Right lobe of liver (tissue), 6 donors: Measurements from ENCODE around the gene KCNQ5. TPM values are rescaled to one million over a fixed set of nuclear protein-coding genes. Genes with fewer than 3 reads are reported as not detected.

Source experiments
- ATAC-seq, 4 donors: fragments of 200-7000 bp; cut with Tn5 transposase; one replicate each; pipeline ENCODE4 v1.9.1; 2020; ENCODE audit warnings: mild to moderate bottlenecking in 4 of 4, moderate library complexity in 4 of 4
- DNase-seq, 3 donors: peaks; one replicate each; pipeline ENCODE4 v3.0.0-alpha.2; 2020
- H3K27ac ChIP-seq, 3 donors: fragments of 200-600 bp; one replicate each; pipeline ENCODE4 v1.8.0; 2022
- H3K27me3 ChIP-seq, 2 donors: fragments of 200-600 bp; one replicate each; pipeline ENCODE4 v1.8.0; 2022
- H3K36me3 ChIP-seq, 4 donors: fragments of 200-600 bp; sonication (generic) in 1 of 4; one replicate each; pipeline versions ENCODE4 v1.5.1 to v1.8.0; 2017 to 2022; ENCODE audit warnings: control low read depth in 1 of 4
- H3K4me1 ChIP-seq, 4 donors: fragments of 200-600 bp; sonication (generic) in 1 of 4; one replicate each; pipeline versions ENCODE4 v1.5.1 to v1.8.0; 2017 to 2022; ENCODE audit warnings: control low read depth in 1 of 4
- H3K4me3 ChIP-seq, 3 donors: fragments of 200-600 bp; one replicate each; pipeline ENCODE4 v1.8.0; 2022
- H3K9me3 ChIP-seq, 4 donors: fragments of 200-600 bp; sonication (generic) in 1 of 4; one replicate each; pipeline versions ENCODE4 v1.5.1 to v1.8.0; 2017 to 2022; ENCODE audit warnings: control low read depth in 1 of 4
- CTCF ChIP-seq, 4 donors: fragments of 200-600 bp in 3 of 4; fragments of 450-650 bp in 1 of 4; IDR thresholded peaks; one replicate each; pipeline versions ENCODE4 v1.5.1 to v1.8.0; 2016 to 2022; ENCODE audit warnings: antibody characterized with exemption in 4 of 4, mild to moderate bottlenecking in 2 of 4
- POLR2A ChIP-seq: fragments of 450-650 bp; IDR thresholded peaks from one replicate; pipeline ENCODE4 v1.6.1; 2017; ENCODE audit warnings: antibody characterized with exemption, mild to moderate bottlenecking
- WGBS: methylation state at CpG from one replicate; pipeline ENCODE4 v1.1.6; 2018; ENCODE audit warnings: low coverage, low lambda C conversion rate; ENCODE audit not compliant: insufficient coverage; ENCODE audit errors: missing lambda C conversion rate; 5-methylcytosine and 5-hydroxymethylcytosine counted together
- intact Hi-C, 2 donors: fragments of 100-400 bp; cut with DNase I; formaldehyde crosslinking; loops; one replicate each; pipeline versions ENCODE4 v1.11.2 to v1.14.1; 2022
- total RNA-seq, 6 experiments: library from RNA; depleted of rRNA in 2 of 6; stranded (reverse); fragments of >200 nt in 2 of 6; fragmentation: NEBNext Ultra II Directional in 3 of 6; extraction: Animal tissue kit (Norgen Biotek cat#: 25700) in 3 of 6; gene quantifications; one replicate each; pipeline versions ENCODE4 v1.1.0 to v1.2.4, GENCODE V29; 2016 to 2023
- donor health status: DM: no; HTN: yes; CAD: no.
- donor health status: DM: no; HTN: no; CAD: no.
- donor health status: DM: no; HTN: no; CAD: no.
- donor health status: DM: no; HTN: yes; CAD: no.
- donor health status: DM: no; HTN: yes; CAD: no.

The KCNQ5 gene
- total RNA-seq, 6 experiments from 2014 or later: 0.04 to 0.11 TPM; not detected in 4

DNA sequence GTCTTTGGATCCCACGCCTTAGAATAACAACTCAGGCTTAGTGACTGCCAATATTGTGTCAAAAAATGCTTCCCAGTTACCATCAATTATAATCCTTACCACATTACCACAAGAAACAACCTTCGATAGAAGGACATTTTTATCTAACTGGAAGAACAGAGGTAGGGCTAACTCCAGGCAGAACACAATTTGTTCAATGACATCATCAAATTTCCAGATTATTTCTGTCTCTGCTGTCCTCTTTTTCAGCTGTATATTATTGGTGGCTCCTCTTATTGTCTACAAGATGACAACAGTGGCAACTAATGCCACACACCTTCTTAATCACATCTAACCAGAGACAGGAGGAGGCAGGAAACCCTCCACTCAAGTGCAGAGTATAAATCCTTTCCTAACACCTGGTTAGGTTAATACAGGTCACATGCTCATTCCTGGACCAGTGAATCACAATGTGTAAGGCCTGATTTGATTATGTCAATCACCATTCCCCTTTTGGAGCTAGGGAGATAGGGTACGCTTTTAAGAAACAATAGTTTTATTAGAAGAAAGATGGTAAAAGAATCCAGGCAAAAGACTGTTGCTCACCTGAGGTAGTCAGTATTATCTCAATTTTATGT lies 585.5 kb downstream of the KCNQ5 start:
- no peak for TF ChIP-seq POLR2A
- TF ChIP-seq CTCF (IDR thresholded peaks at IDR 0.05): no peak
- intact Hi-C loops: no loop called here
- ATAC-seq: no peak

GRCh38 chr6:73209117-73209516 lies 587.3 kb downstream of the KCNQ5 start:
- no CpG with 5 or more reads among the region's 9 CpGs for WGBS
- H3K36me3 ChIP-seq: no peaks in the 10 kb centered on the region
- intact Hi-C loops: no loop called here

More for the DNA sequence above, 585.5 kb downstream of the KCNQ5 start:
- Histone ChIP-seq H3K4me3 (no peak overlapping the region), H3K4me1 (no peaks in the 10 kb centered on the region), H3K9me3 (no peaks in the 10 kb centered on the region), H3K27me3 (no peaks in the 10 kb centered on the region), H3K27ac (no peak overlapping the region), H3K36me3 (no peaks in the 10 kb centered on the region)
- 58% methylated on average over 3 of the region's 3 CpGs for WGBS
- no peak for DNase-seq

GRCh38 chr6:73216859-73217258 lies 595.0 kb downstream of the KCNQ5 start:
- H3K9me3 ChIP-seq: no peaks in the 10 kb centered on the region
- H3K27ac ChIP-seq: no peak overlapping the region
- H3K4me3 ChIP-seq: no peak overlapping the region
- H3K36me3 ChIP-seq: no peaks in the 10 kb centered on the region
- no peaks in the 10 kb centered on the region for H3K27me3 ChIP-seq
- 70% methylated on average over 2 of the region's 2 CpGs for WGBS
- ATAC-seq (no peak), DNase-seq (no peak)
- intact Hi-C loops: no loop called here
- H3K4me1 ChIP-seq: no peaks in the 10 kb centered on the region
- no peak for TF ChIP-seq CTCF (IDR thresholded peaks at IDR 0.05)
- TF ChIP-seq POLR2A: no peak

More at GRCh38 chr6:73209117-73209516, 587.3 kb downstream of the KCNQ5 start:
- no peak overlapping the region for H3K4me3 ChIP-seq
- no peak overlapping the region for H3K27ac ChIP-seq
- no peaks in the 10 kb centered on the region for H3K9me3 ChIP-seq
- TF ChIP-seq POLR2A: no peak
- DNase-seq: no peak
- H3K27me3 ChIP-seq: no peaks in the 10 kb centered on the region
- H3K4me1 ChIP-seq: no peaks in the 10 kb centered on the region
- ATAC-seq: no peak

DNA sequence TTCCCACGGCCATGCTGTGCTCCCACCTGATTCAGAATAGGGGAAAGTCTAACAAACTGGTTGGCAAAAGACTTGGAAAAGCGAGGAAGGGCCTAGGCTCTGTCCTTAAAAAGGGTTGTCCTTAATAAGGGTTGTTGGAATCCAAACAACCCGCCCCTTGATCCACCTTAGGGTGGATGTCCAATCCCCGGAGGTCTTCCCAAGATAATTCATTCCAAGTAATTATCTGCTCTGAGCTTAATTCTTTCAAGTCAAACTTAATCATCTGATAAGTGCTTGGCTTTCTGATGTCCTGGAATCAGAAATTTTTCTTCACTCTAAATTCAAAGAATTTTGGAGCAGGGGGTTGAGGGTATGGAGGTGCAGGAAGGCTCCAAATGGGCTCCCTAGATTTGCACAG lies 603.5 kb downstream of the KCNQ5 start, which contains the start of gene KHDC1L:
Gene KHDC1L (minus strand): TSS at position 101 of the 400 bp plus-strand sequence. CDS start 88 bp downstream, at position 13.
- Histone ChIP-seq H3K36me3 (no peaks in the 10 kb centered on the region), H3K4me1 (no peaks in the 10 kb centered on the region), H3K27me3 (no peaks in the 10 kb centered on the region), H3K27ac (no peak within 1 kb of the TSS), H3K9me3 (no peaks in the 10 kb centered on the region), H3K4me3 (no peak within 1 kb of the TSS)
- 67% methylated on average over 3 of the region's 4 CpGs for WGBS
- intact Hi-C loops: no loop called here
- ATAC-seq (no peak), DNase-seq (no peak)
- TF ChIP-seq POLR2A (no peak), CTCF (IDR thresholded peaks at IDR 0.05) (no peak)

GRCh38 chr6:73227606-73228255 lies 605.9 kb downstream of the KCNQ5 start:
- no peaks in the 10 kb centered on the region for H3K36me3 ChIP-seq
- no peaks in the 10 kb centered on the region for H3K4me1 ChIP-seq
- no peak for DNase-seq
- no peak overlapping the region for H3K27ac ChIP-seq
- TF ChIP-seq POLR2A (no peak), CTCF (IDR thresholded peaks at IDR 0.05) (no peak)
- H3K27me3 ChIP-seq: no peaks in the 10 kb centered on the region
- H3K9me3 ChIP-seq: no peaks in the 10 kb centered on the region
- ATAC-seq: no peak
- no peak overlapping the region for H3K4me3 ChIP-seq
- intact Hi-C loops: no loop called here
- WGBS: 73% methylated on average over 3 of the region's 3 CpGs
